ENCODE results near the gene ASB1. TPM values are rescaled to one million over a fixed set of nuclear protein-coding genes. Genes with fewer than 3 reads are reported as not detected.

Gene ASB1
- total RNA-seq, 2 experiments from 2014 or later, result 31.7 to 33.4 TPM

- ChIA-PET CTCF (interaction anchor here (0.5 to 1.0 kb wide), 2 partner anchors 13 to 65 kb away, joined by 3 read pairs; no protein-coding TSS in a partner anchor), POLR2A (no interaction called here)
- intact Hi-C loops (cut with DNase I, micrococcal nuclease), result no loop called here
- Mint-ChIP-seq H3K36me3 (ENCODE audit: low read depth) (peaks cover 69% of the 10 kb centered on the region), H3K4me3 (no peak overlapping the region), H3K4me1 (peaks cover 3% of the 10 kb centered on the region), H3K27me3 (no peaks in the 10 kb centered on the region), H3K27ac (peak overlapping the region; percentile 21), H3K9me3 (ENCODE audit: low read depth) (no peaks in the 10 kb centered on the region)
- ATAC-seq, result peak; percentile 44
- DNase-seq, result no peak
Observed at GRCh38 chr2:238448031-238448955, 21.6 kb downstream of the ASB1 start.

DNA sequence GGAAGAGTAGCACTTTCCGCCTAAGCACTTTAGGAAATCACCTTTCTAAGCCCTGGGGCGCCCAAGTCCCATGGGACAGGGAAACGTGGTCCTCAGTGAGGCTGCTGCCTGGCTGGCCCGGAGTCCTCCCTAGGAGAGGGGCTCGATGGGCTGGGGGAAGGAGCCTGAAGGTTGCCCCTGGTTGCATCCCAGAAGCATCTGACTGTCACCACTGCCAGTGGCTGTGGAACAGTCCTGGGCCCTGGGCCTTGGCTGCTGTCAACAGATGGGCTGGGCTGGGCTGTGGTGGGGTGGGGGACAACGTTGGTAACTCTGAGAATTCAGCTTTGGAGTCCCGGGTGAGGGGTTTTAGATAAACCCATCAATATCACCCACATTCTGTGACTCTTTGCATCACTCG, 22.5 kb downstream of the ASB1 start:
- Mint-ChIP-seq H3K9me3 (ENCODE audit: low read depth) (no peaks in the 10 kb centered on the region), H3K27ac (no peak overlapping the region)
- POLR2A ChIA-PET, result no interaction called here

DNA sequence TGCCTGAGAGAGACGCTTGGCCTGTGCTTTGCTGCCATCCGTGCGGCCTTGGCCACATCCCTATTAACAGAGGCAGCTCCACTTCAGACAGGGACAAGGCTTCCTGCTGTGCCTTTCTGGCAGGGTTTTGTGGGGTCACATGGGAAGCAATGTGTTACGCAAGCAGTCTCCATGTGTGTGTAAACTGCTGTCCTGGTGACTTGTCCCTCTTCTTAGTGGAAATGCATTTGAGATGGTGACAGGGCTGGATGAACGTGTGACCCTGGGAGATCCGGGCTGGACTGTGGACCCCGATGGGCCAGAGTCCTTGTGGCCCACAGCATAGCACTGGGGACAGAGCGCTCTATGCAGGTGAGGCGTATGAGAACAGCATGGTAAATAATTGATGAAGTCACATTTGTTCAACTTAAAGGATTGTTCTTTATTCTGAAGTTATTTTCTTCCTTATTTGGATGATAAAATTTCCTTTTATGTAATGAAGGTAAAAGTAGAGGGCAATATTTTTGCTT, 23.2 kb downstream of the ASB1 start:
- CTCF ChIA-PET, result no interaction called here
- Mint-ChIP-seq H3K27ac (no peak overlapping the region), H3K9me3 (ENCODE audit: low read depth) (no peaks in the 10 kb centered on the region), H3K27me3 (no peaks in the 10 kb centered on the region), H3K4me3 (no peak overlapping the region), H3K4me1 (peaks cover 3% of the 10 kb centered on the region), H3K36me3 (ENCODE audit: low read depth) (peaks cover 58% of the 10 kb centered on the region)
- POLR2A ChIA-PET, result no interaction called here
- DNase-seq (no peak), ATAC-seq (no peak)
- intact Hi-C loops (cut with DNase I, micrococcal nuclease), result no loop called here

More for the DNA sequence above, 22.5 kb downstream of the ASB1 start:
- Mint-ChIP-seq H3K4me1 (peaks cover 3% of the 10 kb centered on the region), H3K36me3 (ENCODE audit: low read depth) (peaks cover 65% of the 10 kb centered on the region), H3K27me3 (no peaks in the 10 kb centered on the region), H3K4me3 (no peak overlapping the region)
- ATAC-seq (no peak), DNase-seq (no peak)
- intact Hi-C loops (cut with DNase I, micrococcal nuclease), result no loop called here
- CTCF ChIA-PET, result interaction anchor here (0.5 to 1.0 kb wide), 2 partner anchors 12 to 64 kb away, joined by 3 read pairs; no protein-coding TSS in a partner anchor

DNA sequence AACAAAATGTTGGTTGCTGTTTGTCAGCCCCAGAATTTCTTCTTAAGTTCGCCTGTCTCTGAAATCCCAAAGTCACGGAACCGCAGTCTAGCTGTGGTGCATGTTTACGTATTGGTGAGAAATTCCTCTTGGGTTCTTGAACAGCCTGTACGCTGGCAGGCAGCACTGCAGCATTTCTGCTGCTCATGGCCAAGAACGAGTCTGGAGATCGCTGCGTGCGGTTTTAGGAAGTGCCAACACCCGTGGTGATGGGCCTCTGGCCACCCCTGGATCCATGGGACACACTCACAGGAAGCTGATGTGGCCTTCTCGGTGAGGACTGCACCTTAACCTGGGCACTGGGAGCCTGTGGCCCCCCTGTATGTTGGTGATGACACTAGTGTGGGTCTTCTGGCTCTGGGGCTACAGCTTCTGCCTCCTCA, 23.7 kb downstream of the ASB1 start:
- CTCF ChIA-PET, result no interaction called here
- DNase-seq, result no peak

DNA sequence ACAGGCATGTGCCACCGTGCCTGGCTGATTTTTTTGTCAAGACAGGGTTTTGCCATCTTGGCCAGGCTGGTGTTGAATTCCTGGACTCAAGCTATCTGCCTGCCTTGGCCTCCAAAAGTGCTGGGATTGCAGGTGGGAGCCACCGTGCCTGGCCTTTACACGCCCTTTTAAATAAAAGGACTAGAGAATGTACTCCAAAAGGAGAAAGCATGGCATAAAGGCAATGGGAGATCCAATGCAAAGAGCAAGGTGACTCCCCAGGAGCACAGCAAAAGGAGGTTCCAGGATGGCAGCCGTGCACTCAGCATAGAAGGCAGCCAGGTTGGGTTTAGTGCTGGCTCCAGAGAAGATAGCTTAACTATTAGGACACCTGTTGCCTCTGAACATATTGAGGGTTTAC, 27.1 kb downstream of the ASB1 start:
- Mint-ChIP-seq H3K36me3 (ENCODE audit: low read depth) (peaks cover 28% of the 10 kb centered on the region), H3K4me3 (no peak overlapping the region), H3K27ac (no peak overlapping the region), H3K9me3 (ENCODE audit: low read depth) (no peaks in the 10 kb centered on the region), H3K4me1 (no peaks in the 10 kb centered on the region), H3K27me3 (no peaks in the 10 kb centered on the region)
- intact Hi-C loops (cut with DNase I, micrococcal nuclease), result no loop called here
- POLR2A ChIA-PET, result no interaction called here
- CTCF ChIA-PET, result interaction anchor here (0.9 kb wide), 1 partner anchor 89 kb away, joined by 3 read pairs; no protein-coding TSS in a partner anchor
- ATAC-seq (no peak), DNase-seq (no peak)

More for the DNA sequence above, 23.7 kb downstream of the ASB1 start:
- POLR2A ChIA-PET, result no interaction called here
- intact Hi-C loops (cut with DNase I, micrococcal nuclease), result no loop called here
- Mint-ChIP-seq H3K4me1 (peaks cover 3% of the 10 kb centered on the region), H3K27me3 (no peaks in the 10 kb centered on the region), H3K27ac (no peak overlapping the region), H3K9me3 (ENCODE audit: low read depth) (no peaks in the 10 kb centered on the region), H3K36me3 (ENCODE audit: low read depth) (peaks cover 53% of the 10 kb centered on the region), H3K4me3 (no peak overlapping the region)
- ATAC-seq, result no peak

- ATAC-seq (no peak), DNase-seq (no peak)
- intact Hi-C loops (cut with DNase I, micrococcal nuclease), result no loop called here
- POLR2A ChIA-PET, result no interaction called here
- Mint-ChIP-seq H3K9me3 (ENCODE audit: low read depth) (no peaks in the 10 kb centered on the region), H3K36me3 (ENCODE audit: low read depth) (peaks cover 14% of the 10 kb centered on the region), H3K27me3 (no peaks in the 10 kb centered on the region), H3K27ac (no peak overlapping the region), H3K4me3 (no peak overlapping the region), H3K4me1 (no peaks in the 10 kb centered on the region)
- CTCF ChIA-PET, result interaction anchor here (0.7 to 0.8 kb wide), 2 partner anchors 10 to 17 kb away, joined by 3 to 4 read pairs; no protein-coding TSS in a partner anchor
Observed at GRCh38 chr2:238456449-238456848, 29.7 kb downstream of the ASB1 start.

- Mint-ChIP-seq H3K27ac (no peak overlapping the region), H3K4me3 (no peak overlapping the region), H3K36me3 (ENCODE audit: low read depth) (peaks cover 6% of the 10 kb centered on the region), H3K4me1 (no peaks in the 10 kb centered on the region), H3K9me3 (ENCODE audit: low read depth) (no peaks in the 10 kb centered on the region), H3K27me3 (no peaks in the 10 kb centered on the region)
- DNase-seq, result no peak
- ChIA-PET CTCF (interaction anchor here (0.7 to 1.1 kb wide), 2 partner anchors 16 to 99 kb away, joined by 3 to 5 read pairs; no protein-coding TSS in a partner anchor), POLR2A (no interaction called here)
- no peak for ATAC-seq
- intact Hi-C loops (cut with DNase I, micrococcal nuclease), result no loop called here
Observed at GRCh38 chr2:238456970-238457926, 30.5 kb downstream of the ASB1 start.

GRCh38 chr2:238457927-238458324, 31.2 kb downstream of the ASB1 start:
- H3K27me3 Mint-ChIP-seq, result no peaks in the 10 kb centered on the region
- intact Hi-C loops (cut with DNase I, micrococcal nuclease), result no loop called here
- ChIA-PET CTCF (interaction anchor here (0.7 to 1.1 kb wide), 2 partner anchors 87 to 100 kb away, joined by 4 to 5 read pairs; no protein-coding TSS in a partner anchor), POLR2A (no interaction called here)
- H3K4me3 Mint-ChIP-seq, result no peak overlapping the region
- no peaks in the 10 kb centered on the region for H3K36me3 Mint-ChIP-seq (ENCODE audit: low read depth)
- no peak for DNase-seq
- H3K9me3 Mint-ChIP-seq (ENCODE audit: low read depth), result no peaks in the 10 kb centered on the region
- no peak for ATAC-seq
- no peak overlapping the region for H3K27ac Mint-ChIP-seq
- no peaks in the 10 kb centered on the region for H3K4me1 Mint-ChIP-seq

DNA sequence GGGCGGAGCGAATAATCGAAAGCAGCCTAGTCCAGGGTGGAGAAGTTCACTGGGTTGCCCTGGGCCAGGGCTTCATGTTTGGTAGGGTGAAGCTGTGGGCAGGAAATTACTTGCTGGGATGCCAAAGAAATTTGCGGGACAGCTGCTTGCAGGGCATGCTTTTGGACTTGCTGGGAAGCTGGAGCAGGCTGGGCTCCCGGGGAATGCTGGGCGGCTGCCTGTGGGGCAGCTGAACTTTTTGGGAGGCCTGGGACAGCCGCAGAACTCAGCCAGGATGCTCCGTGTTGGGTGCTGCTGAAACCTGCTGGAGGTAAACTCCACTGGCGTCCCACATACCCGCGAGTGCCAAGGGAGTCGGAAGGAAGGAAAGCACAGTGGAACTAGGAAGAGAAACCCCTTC, 31.9 kb downstream of the ASB1 start:
- H3K27me3 Mint-ChIP-seq, result no peaks in the 10 kb centered on the region
- no peaks in the 10 kb centered on the region for H3K9me3 Mint-ChIP-seq (ENCODE audit: low read depth)
- CTCF ChIA-PET, result interaction anchor here (0.7 kb wide), 1 partner anchor 88 kb away, joined by 4 read pairs; no protein-coding TSS in a partner anchor
- H3K4me3 Mint-ChIP-seq, result no peak overlapping the region
- intact Hi-C loops (cut with DNase I, micrococcal nuclease), result no loop called here
- no peak for DNase-seq
- no peak overlapping the region for H3K27ac Mint-ChIP-seq
- no peaks in the 10 kb centered on the region for H3K36me3 Mint-ChIP-seq (ENCODE audit: low read depth)
- H3K4me1 Mint-ChIP-seq, result no peaks in the 10 kb centered on the region
- ATAC-seq, result no peak
- POLR2A ChIA-PET, result no interaction called here

DNA sequence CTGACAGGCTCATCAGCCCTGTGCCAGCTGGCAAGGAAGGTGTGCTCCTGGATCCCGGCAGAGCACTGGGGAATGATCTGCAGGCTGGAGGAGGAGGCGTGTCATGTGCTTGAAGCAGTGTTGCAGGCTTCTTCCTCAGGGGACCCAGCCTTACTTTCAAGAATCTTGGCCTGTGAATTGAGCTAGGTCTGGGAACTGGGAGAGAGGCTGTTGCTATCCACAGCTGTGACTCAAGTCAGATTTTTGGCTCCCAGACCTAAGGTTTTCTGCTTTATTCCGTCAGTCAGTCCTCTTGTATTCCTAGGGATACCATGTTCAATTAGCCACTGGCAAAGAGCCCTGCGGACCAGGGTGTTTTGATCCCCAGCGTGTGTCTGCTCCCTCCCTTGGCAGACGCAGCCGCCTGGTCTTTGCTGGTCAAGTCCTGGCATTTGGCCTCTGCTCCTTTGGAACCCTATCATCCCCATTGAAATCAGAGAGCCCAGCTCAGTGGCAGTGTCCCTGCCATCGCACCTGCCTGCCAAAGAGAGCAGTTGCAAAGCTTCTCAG, 32.4 kb downstream of the ASB1 start:
- POLR2A ChIA-PET, result no interaction called here
- H3K27me3 Mint-ChIP-seq, result no peaks in the 10 kb centered on the region
- no peaks in the 10 kb centered on the region for H3K4me1 Mint-ChIP-seq
- no peak overlapping the region for H3K4me3 Mint-ChIP-seq
- CTCF ChIA-PET, result interaction anchor here (3.5 kb wide), 1 partner anchor 88 kb away, joined by 14 read pairs; no protein-coding TSS in a partner anchor
- H3K9me3 Mint-ChIP-seq (ENCODE audit: low read depth), result no peaks in the 10 kb centered on the region
- ATAC-seq (no peak), DNase-seq (no peak)
- no peaks in the 10 kb centered on the region for H3K36me3 Mint-ChIP-seq (ENCODE audit: low read depth)
- H3K27ac Mint-ChIP-seq, result no peak overlapping the region
- intact Hi-C loops (cut with DNase I, micrococcal nuclease), result no loop called here

GRCh38 chr2:238461051-238461450, 34.3 kb downstream of the ASB1 start:
- Mint-ChIP-seq H3K36me3 (ENCODE audit: low read depth) (no peaks in the 10 kb centered on the region), H3K27me3 (no peaks in the 10 kb centered on the region), H3K4me1 (no peaks in the 10 kb centered on the region), H3K9me3 (ENCODE audit: low read depth) (no peaks in the 10 kb centered on the region), H3K4me3 (no peak overlapping the region), H3K27ac (no peak overlapping the region)
- ChIA-PET CTCF (interaction anchor here (1.0 to 3.5 kb wide), 8 partner anchors 12 to 198 kb away, joined by 3 to 14 read pairs (median 4); no protein-coding TSS in a partner anchor), POLR2A (no interaction called here)
- intact Hi-C loops (cut with DNase I, micrococcal nuclease), result loop anchor here in 1 of 2 experiments (5.0 kb wide), 1 partner anchor 104 kb away; no protein-coding TSS in a partner anchor
- no peak for ATAC-seq
- DNase-seq, result no peak

All from activated CD4-positive, alpha-beta T cell treated with anti-CD3 and anti-CD28 coated beads for 36 hours (primary cell).